Esophagus squamous epithelium (tissue), 4 donors: ENCODE data around the gene BSDC1.

Source experiments
- CTCF ChIP-seq, 6 experiments: fragments of 450-650 bp in 4 of 6; fragments of 200-600 bp in 2 of 6; sonication (generic) in 2 of 6; IDR thresholded peaks; one replicate each; pipeline ENCODE4 v1.5.1; 2016 to 2019; ENCODE audit warnings: antibody characterized with exemption in 6 of 6, mild to moderate bottlenecking in 4 of 6, moderate library complexity in 4 of 6
- POLR2A ChIP-seq, 4 donors: fragments of 450-650 bp; IDR thresholded peaks; one replicate each; pipeline ENCODE4 v1.6.1; 2017; ENCODE audit warnings: antibody characterized with exemption in 4 of 4, mild to moderate bottlenecking in 4 of 4, moderate library complexity in 3 of 4

DNA sequence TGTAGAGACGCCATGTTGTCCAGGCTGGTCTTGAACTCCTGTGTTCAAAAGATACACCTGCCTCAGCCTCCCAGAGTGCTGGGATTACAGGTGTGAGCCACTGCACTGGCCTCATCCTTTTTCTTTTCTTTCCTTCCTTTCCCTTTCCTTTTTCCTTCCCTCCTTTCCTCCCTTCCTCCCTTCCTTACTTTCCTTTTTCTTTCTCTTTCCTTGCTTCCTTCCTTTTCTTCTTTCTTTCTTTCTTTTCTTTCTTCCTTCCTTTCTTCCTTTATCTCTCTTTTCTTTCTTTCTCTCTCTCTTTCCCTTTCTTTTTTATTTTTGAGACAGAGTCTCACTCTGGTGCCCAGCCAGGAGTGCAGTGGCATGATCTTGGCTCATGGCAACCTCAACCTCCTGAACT lies 37.8 kb downstream of the BSDC1 start:
- no peak for TF ChIP-seq CTCF (IDR thresholded peaks at IDR 0.05)
- TF ChIP-seq POLR2A (IDR thresholded peaks at IDR 0.05): no peak
